Measurements from ENCODE around the gene DOCK3. TPM values are rescaled to one million over a fixed set of nuclear protein-coding genes. Genes with fewer than 3 reads are reported as not detected.
A peak's percentile ranks its signal among the peaks of the same experiment; 100 is the strongest.
"Not testable (repeated sequence)": the region's sequence is repeated elsewhere in the genome, so short reads cannot be mapped to it uniquely, and the experiment has no call there.

The DOCK3 gene
- total RNA-seq, 2 donors from 2014 or later = 7.7 to 8.5 TPM

GRCh38 chr3:51385621-51386091, 710.9 kb downstream of the DOCK3 start:
- TF ChIP-seq, protein P1, sequence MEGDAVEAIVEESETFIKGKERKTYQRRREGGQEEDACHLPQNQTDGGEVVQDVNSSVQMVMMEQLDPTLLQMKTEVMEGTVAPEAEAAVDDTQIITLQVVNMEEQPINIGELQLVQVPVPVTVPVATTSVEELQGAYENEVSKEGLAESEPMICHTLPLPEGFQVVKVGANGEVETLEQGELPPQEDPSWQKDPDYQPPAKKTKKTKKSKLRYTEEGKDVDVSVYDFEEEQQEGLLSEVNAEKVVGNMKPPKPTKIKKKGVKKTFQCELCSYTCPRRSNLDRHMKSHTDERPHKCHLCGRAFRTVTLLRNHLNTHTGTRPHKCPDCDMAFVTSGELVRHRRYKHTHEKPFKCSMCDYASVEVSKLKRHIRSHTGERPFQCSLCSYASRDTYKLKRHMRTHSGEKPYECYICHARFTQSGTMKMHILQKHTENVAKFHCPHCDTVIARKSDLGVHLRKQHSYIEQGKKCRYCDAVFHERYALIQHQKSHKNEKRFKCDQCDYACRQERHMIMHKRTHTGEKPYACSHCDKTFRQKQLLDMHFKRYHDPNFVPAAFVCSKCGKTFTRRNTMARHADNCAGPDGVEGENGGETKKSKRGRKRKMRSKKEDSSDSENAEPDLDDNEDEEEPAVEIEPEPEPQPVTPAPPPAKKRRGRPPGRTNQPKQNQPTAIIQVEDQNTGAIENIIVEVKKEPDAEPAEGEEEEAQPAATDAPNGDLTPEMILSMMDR (conservative IDR thresholded peaks at IDR 0.05) = no peak
- H3K9me3 Mint-ChIP-seq = no peaks in the 10 kb centered on the region
- H3K27ac Mint-ChIP-seq = peak overlapping the region; percentile 95
- peaks cover 18% of the 10 kb centered on the region for H3K4me1 ChIP-seq (ENCODE audit: control insufficient read depth, insufficient read depth, low read length)
- peaks cover 42% of the 10 kb centered on the region for H3K4me1 Mint-ChIP-seq
- no peaks in the 10 kb centered on the region for H3K9me3 ChIP-seq (ENCODE audit: control insufficient read depth, low read length)
- WGBS, 2 experiments (ENCODE audit: insufficient coverage in 1 of 2, insufficient read length in 1 of 2) = 3 to 4% methylated on average over 13 to 18 of the region's 18 CpGs
- H3K27ac ChIP-seq (ENCODE audit: low read depth, low read length) = peak overlapping the region; percentile 65
- DNase-seq = no peak
- H3K4me3 Mint-ChIP-seq = peak overlapping the region; percentile 99
- no peaks in the 10 kb centered on the region for H3K27me3 ChIP-seq (ENCODE audit: control insufficient read depth, insufficient read depth, low read length, poor library complexity, severe bottlenecking)
- H3K9ac ChIP-seq (ENCODE audit: extremely low read depth, low read length, poor library complexity, severe bottlenecking) = peak overlapping the region; percentile 74
- H3K27me3 Mint-ChIP-seq (ENCODE audit: insufficient read depth) = no peaks in the 10 kb centered on the region
- peaks cover 35% of the 10 kb centered on the region for H3K36me3 Mint-ChIP-seq (ENCODE audit: low read depth)
- H3K4me3 ChIP-seq (ENCODE audit: low read length) = peak overlapping the region; percentile 98
- peaks cover 43% of the 10 kb centered on the region for H3K36me3 ChIP-seq (ENCODE audit: control insufficient read depth, insufficient read depth, low read length)

- Mint-ChIP-seq H3K4me1 (peaks cover 43% of the 10 kb centered on the region), H3K27ac (peak overlapping the region; percentile 95), H3K4me3 (peak overlapping the region; percentile 99), H3K9me3 (no peaks in the 10 kb centered on the region), H3K27me3 (ENCODE audit: insufficient read depth) (no peaks in the 10 kb centered on the region), H3K36me3 (ENCODE audit: low read depth) (peaks cover 35% of the 10 kb centered on the region)
- Histone ChIP-seq H3K4me3 (ENCODE audit: low read length) (peak overlapping the region; percentile 98), H3K27ac (ENCODE audit: low read depth, low read length) (no peak overlapping the region), H3K9me3 (ENCODE audit: control insufficient read depth, low read length) (no peaks in the 10 kb centered on the region), H3K4me1 (ENCODE audit: control insufficient read depth, insufficient read depth, low read length) (peaks cover 20% of the 10 kb centered on the region), H3K36me3 (ENCODE audit: control insufficient read depth, insufficient read depth, low read length) (peaks cover 43% of the 10 kb centered on the region), H3K27me3 (ENCODE audit: control insufficient read depth, insufficient read depth, low read length, poor library complexity, severe bottlenecking) (no peaks in the 10 kb centered on the region), H3K9ac (ENCODE audit: extremely low read depth, low read length, poor library complexity, severe bottlenecking) (peak overlapping the region; percentile 74)
- peak; percentile 41 for DNase-seq
- 62 to 70% methylated on average over 6 to 8 of the region's 8 CpGs for WGBS, 2 experiments (ENCODE audit: insufficient coverage in 1 of 2, insufficient read length in 1 of 2)
- TF ChIP-seq, protein P1 (conservative IDR thresholded peaks at IDR 0.05) = peak; percentile 30
Measured at GRCh38 chr3:51386159-51386851, 711.6 kb downstream of the DOCK3 start.

GRCh38 chr3:51386852-51387229, 712.1 kb downstream of the DOCK3 start:
- peak overlapping the region; percentile 98 for H3K4me3 ChIP-seq (ENCODE audit: low read length)
- Mint-ChIP-seq H3K27ac (peak overlapping the region; percentile 95), H3K4me3 (peak overlapping the region; percentile 99)

GRCh38 chr3:51387281-51387680, 712.6 kb downstream of the DOCK3 start:
- not testable (repeated sequence) for H3K27ac Mint-ChIP-seq; H3K27me3 Mint-ChIP-seq (ENCODE audit: insufficient read depth); H3K27ac ChIP-seq (ENCODE audit: low read depth, low read length); H3K9me3 Mint-ChIP-seq; H3K9me3 ChIP-seq (ENCODE audit: control insufficient read depth, low read length); H3K9ac ChIP-seq (ENCODE audit: extremely low read depth, low read length, poor library complexity, severe bottlenecking); H3K27me3 ChIP-seq (ENCODE audit: control insufficient read depth, insufficient read depth, low read length, poor library complexity, severe bottlenecking)
- peaks cover 20% of the 10 kb centered on the region for H3K4me1 ChIP-seq (ENCODE audit: control insufficient read depth, insufficient read depth, low read length)
- Mint-ChIP-seq H3K4me3 (peak overlapping the region; percentile 99), H3K4me1 (peaks cover 43% of the 10 kb centered on the region), H3K36me3 (ENCODE audit: low read depth) (peaks cover 39% of the 10 kb centered on the region)
- peak overlapping the region; percentile 98 for H3K4me3 ChIP-seq (ENCODE audit: low read length)
- peaks cover 47% of the 10 kb centered on the region for H3K36me3 ChIP-seq (ENCODE audit: control insufficient read depth, insufficient read depth, low read length)
- 92 to 95% methylated on average over 2 to 6 of the region's 6 CpGs for WGBS, 2 experiments (ENCODE audit: insufficient coverage in 1 of 2, insufficient read length in 1 of 2)
- DNase-seq = peak; percentile 36

More at GRCh38 chr3:51386852-51387229, 712.1 kb downstream of the DOCK3 start:
- WGBS, 2 experiments (ENCODE audit: insufficient coverage in 1 of 2, insufficient read length in 1 of 2) = 97 to 98% methylated on average over 5 of the region's 5 CpGs
- Mint-ChIP-seq H3K36me3 (ENCODE audit: low read depth) (peaks cover 37% of the 10 kb centered on the region), H3K9me3 (no peaks in the 10 kb centered on the region), H3K27me3 (ENCODE audit: insufficient read depth) (no peaks in the 10 kb centered on the region), H3K4me1 (peaks cover 43% of the 10 kb centered on the region)
- TF ChIP-seq, protein P1 (conservative IDR thresholded peaks at IDR 0.05) = no peak
- peaks cover 43% of the 10 kb centered on the region for H3K36me3 ChIP-seq (ENCODE audit: control insufficient read depth, insufficient read depth, low read length)
- H3K9me3 ChIP-seq (ENCODE audit: control insufficient read depth, low read length) = no peaks in the 10 kb centered on the region
- peaks cover 20% of the 10 kb centered on the region for H3K4me1 ChIP-seq (ENCODE audit: control insufficient read depth, insufficient read depth, low read length)
- peak; percentile 31 for DNase-seq
- no peak overlapping the region for H3K9ac ChIP-seq (ENCODE audit: extremely low read depth, low read length, poor library complexity, severe bottlenecking)
- no peaks in the 10 kb centered on the region for H3K27me3 ChIP-seq (ENCODE audit: control insufficient read depth, insufficient read depth, low read length, poor library complexity, severe bottlenecking)
- H3K27ac ChIP-seq (ENCODE audit: low read depth, low read length) = no peak overlapping the region
